PFSK-1 (cell line): Measurements from ENCODE around the gene NAA80.

Experiments used
- POLR2AphosphoS5 ChIP-seq: IDR thresholded peaks from 2 replicates; pipeline ENCODE4 v1.6.1; 2012; ENCODE audit warnings: low read depth, mild to moderate bottlenecking, control low read depth, low read length, moderate library complexity
- TAF1 ChIP-seq: IDR thresholded peaks from 2 replicates; pipeline ENCODE4 v1.6.1; 2012; ENCODE audit warnings: low read length, control low read depth, borderline replicate concordance; ENCODE audit not compliant: insufficient read depth
- TF ChIP-seq, protein P1 (sequence below), 2 experiments: IDR thresholded peaks; 2 replicates each; pipeline versions ENCODE4 v1.6.1 to v1.8.0; 2011 to 2012; ENCODE audit warnings: low read depth in 2 of 2, low read length in 2 of 2, control low read depth in 1 of 2, inconsistent platforms in 1 of 2, mild to moderate bottlenecking in 1 of 2, moderate library complexity in 1 of 2; ENCODE audit not compliant: insufficient read depth in 1 of 2

GRCh38 chr3:50334339-50335075 is 35.3 kb upstream of the NAA80 start:
- TF ChIP-seq TAF1: no peak
- TF ChIP-seq POLR2AphosphoS5: no peak
- TF ChIP-seq, protein P1, sequence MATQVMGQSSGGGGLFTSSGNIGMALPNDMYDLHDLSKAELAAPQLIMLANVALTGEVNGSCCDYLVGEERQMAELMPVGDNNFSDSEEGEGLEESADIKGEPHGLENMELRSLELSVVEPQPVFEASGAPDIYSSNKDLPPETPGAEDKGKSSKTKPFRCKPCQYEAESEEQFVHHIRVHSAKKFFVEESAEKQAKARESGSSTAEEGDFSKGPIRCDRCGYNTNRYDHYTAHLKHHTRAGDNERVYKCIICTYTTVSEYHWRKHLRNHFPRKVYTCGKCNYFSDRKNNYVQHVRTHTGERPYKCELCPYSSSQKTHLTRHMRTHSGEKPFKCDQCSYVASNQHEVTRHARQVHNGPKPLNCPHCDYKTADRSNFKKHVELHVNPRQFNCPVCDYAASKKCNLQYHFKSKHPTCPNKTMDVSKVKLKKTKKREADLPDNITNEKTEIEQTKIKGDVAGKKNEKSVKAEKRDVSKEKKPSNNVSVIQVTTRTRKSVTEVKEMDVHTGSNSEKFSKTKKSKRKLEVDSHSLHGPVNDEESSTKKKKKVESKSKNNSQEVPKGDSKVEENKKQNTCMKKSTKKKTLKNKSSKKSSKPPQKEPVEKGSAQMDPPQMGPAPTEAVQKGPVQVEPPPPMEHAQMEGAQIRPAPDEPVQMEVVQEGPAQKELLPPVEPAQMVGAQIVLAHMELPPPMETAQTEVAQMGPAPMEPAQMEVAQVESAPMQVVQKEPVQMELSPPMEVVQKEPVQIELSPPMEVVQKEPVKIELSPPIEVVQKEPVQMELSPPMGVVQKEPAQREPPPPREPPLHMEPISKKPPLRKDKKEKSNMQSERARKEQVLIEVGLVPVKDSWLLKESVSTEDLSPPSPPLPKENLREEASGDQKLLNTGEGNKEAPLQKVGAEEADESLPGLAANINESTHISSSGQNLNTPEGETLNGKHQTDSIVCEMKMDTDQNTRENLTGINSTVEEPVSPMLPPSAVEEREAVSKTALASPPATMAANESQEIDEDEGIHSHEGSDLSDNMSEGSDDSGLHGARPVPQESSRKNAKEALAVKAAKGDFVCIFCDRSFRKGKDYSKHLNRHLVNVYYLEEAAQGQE (IDR thresholded peaks at IDR 0.05; ENCODE audit: insufficient read depth in 1 of 2, low read depth in 2 of 2, low read length in 2 of 2): no peak
